HepG2 (cell line): ENCODE measurements around the gene DLX5. TPM values are rescaled to one million over a fixed set of nuclear protein-coding genes. Genes with fewer than 3 reads are reported as not detected.

Experiments
- ARID2 ChIP-seq: sonication (generic); formaldehyde crosslinking; IDR thresholded peaks from 2 replicates; pipeline ENCODE4 v1.8.1; 2022; ENCODE audit warnings: mild to moderate bottlenecking, missing genetic modification reagents, borderline replicate concordance
- CBX1 ChIP-seq: IDR thresholded peaks from one replicate; pipeline ENCODE4 v1.6.1; 2016; ENCODE audit warnings: antibody characterized with exemption, low read depth
- EED ChIP-seq: sonication (generic); formaldehyde crosslinking; IDR thresholded peaks from 2 replicates; pipeline ENCODE4 v1.5.0; 2020; ENCODE audit warnings: mild to moderate bottlenecking, missing genetic modification reagents
- GABPA ChIP-seq, 2 experiments: IDR thresholded peaks; 2 replicates each; pipeline ENCODE4 v1.6.1; 2011 to 2016; ENCODE audit warnings: low read depth in 2 of 2, low read length in 1 of 2, missing biosample characterization in 1 of 2, missing genetic modification characterization in 1 of 2
- GATAD1 ChIP-seq: IDR thresholded peaks from 2 replicates; pipeline ENCODE4 v1.6.1; 2016; ENCODE audit warnings: missing genetic modification reagents, missing compliant biosample characterization
- HBP1 ChIP-seq: IDR thresholded peaks from 2 replicates; pipeline ENCODE4 v1.6.1; 2016; ENCODE audit warnings: low read depth, control low read depth
- HDAC1 ChIP-seq: sonication (generic); formaldehyde crosslinking; IDR thresholded peaks from 2 replicates; pipeline ENCODE4 v1.5.1; 2020; ENCODE audit warnings: mild to moderate bottlenecking, missing genetic modification reagents
- HES4 ChIP-seq: sonication (generic); formaldehyde crosslinking; IDR thresholded peaks from 2 replicates; pipeline ENCODE4 v1.9.0; 2021; ENCODE audit warnings: mild to moderate bottlenecking, missing genetic modification reagents, borderline replicate concordance
- HIVEP1 ChIP-seq: sonication (generic); formaldehyde crosslinking; IDR thresholded peaks from 2 replicates; pipeline ENCODE4 v1.4.0; 2020; ENCODE audit warnings: mild to moderate bottlenecking, missing genetic modification reagents
- ISL2 ChIP-seq: sonication (generic); formaldehyde crosslinking; IDR thresholded peaks from 2 replicates; pipeline ENCODE4 v1.5.0; 2020; ENCODE audit warnings: missing genetic modification reagents
- KDM2A ChIP-seq: sonication (generic); formaldehyde crosslinking; IDR thresholded peaks from 2 replicates; pipeline ENCODE4 v1.4.0; 2020; ENCODE audit warnings: low read depth, missing genetic modification reagents, borderline replicate concordance
- MAFF ChIP-seq: IDR thresholded peaks from 2 replicates; pipeline ENCODE4 v1.6.1; 2011; ENCODE audit warnings: low read depth, low read length, improper control_type of control experiment
- NONO ChIP-seq, 2 experiments: fragments of 450-650 bp in 1 of 2; sonication (generic) in 1 of 2; formaldehyde crosslinking in 1 of 2; IDR thresholded peaks in 1 of 2; conservative IDR thresholded peaks in 1 of 2; 2 replicates each; pipeline versions ENCODE4 v1.6.1 to v1.8.0; 2017 to 2022; ENCODE audit warnings: mild to moderate bottlenecking in 1 of 2, missing genetic modification reagents in 1 of 2, moderate library complexity in 1 of 2
- TFDP1 ChIP-seq: IDR thresholded peaks from 2 replicates; pipeline ENCODE4 v1.6.1; 2016; ENCODE audit warnings: missing compliant biosample characterization, missing genetic modification reagents, borderline replicate concordance
- TP53 ChIP-seq: sonication (generic); formaldehyde crosslinking; conservative IDR thresholded peaks from 2 replicates; pipeline ENCODE4 v1.4.0; 2020; ENCODE audit warnings: missing genetic modification reagents
- TSC22D2 ChIP-seq: sonication (generic); formaldehyde crosslinking; IDR thresholded peaks from 2 replicates; pipeline ENCODE4 v1.5.1; 2020; ENCODE audit warnings: missing genetic modification reagents, mild to moderate bottlenecking, borderline replicate concordance
- ZBTB43 ChIP-seq: sonication (generic); formaldehyde crosslinking; conservative IDR thresholded peaks from 2 replicates; pipeline ENCODE4 v1.4.0; 2020; ENCODE audit warnings: missing genetic modification reagents
- ZNF143 ChIP-seq: sonication (generic); formaldehyde crosslinking; IDR thresholded peaks from 2 replicates; pipeline ENCODE4 v1.4.0; 2020; ENCODE audit warnings: missing genetic modification reagents
- ZNF367 ChIP-seq: sonication (generic); formaldehyde crosslinking; IDR thresholded peaks from 2 replicates; pipeline ENCODE4 v1.4.0; 2020; ENCODE audit warnings: missing genetic modification reagents, borderline replicate concordance
- ZNF512B ChIP-seq: sonication (generic); formaldehyde crosslinking; IDR thresholded peaks from 2 replicates; pipeline ENCODE4 v1.5.1; 2020; ENCODE audit warnings: missing genetic modification reagents, mild to moderate bottlenecking, borderline replicate concordance
- ZNF782 ChIP-seq: sonication (generic); formaldehyde crosslinking; IDR thresholded peaks from 2 replicates; pipeline ENCODE4 v1.4.0; 2020; ENCODE audit warnings: missing genetic modification reagents, mild to moderate bottlenecking, borderline replicate concordance
- polyA plus RNA-seq, 8 experiments: library from polyadenylated mRNA; depleted of rRNA in 3 of 8; stranded (reverse) in 7 of 8; unstranded in 1 of 8; fragments of >200 nt; fragmentation: Illumina TruSeq in 4 of 8; extraction: Trizol in 4 of 8; gene quantifications; 2 replicates each; pipeline versions ENCODE4 v1.2.1 to v1.2.3, GENCODE V29; 2011 to 2016; ENCODE audit warnings: low read depth in 4 of 8, missing spikeins in 1 of 8, mixed read lengths in 1 of 8; ENCODE audit not compliant: insufficient read depth in 1 of 8
- total RNA-seq, 5 experiments: library from RNA; depleted of rRNA; stranded (reverse); fragments of >200 nt; fragmentation: Illumina TruSeq; extraction: Trizol; gene quantifications; 2 replicates each; pipeline ENCODE4 v1.2.3, GENCODE V29; 2016; ENCODE audit warnings: low read depth in 1 of 5

Gene DLX5
- total and polyA plus RNA-seq, 2 of the 13 experiments (the other 11 are each of a cell fraction or from before 2014, with no cell fraction given) = not detected

GRCh38 chr7:97016381-97017191 lies 8.0 kb downstream of the DLX5 start (continued):
- TF ChIP-seq ZNF782 (CRISPR knock-in tag) = peak; percentile 35; the same call in 1 of the 2 replicates
- 0 out of 2 replicates have a peak, but pooled peaks have one; percentile 58 for TF ChIP-seq TP53 (CRISPR knock-in tag)
- TF ChIP-seq MAFF = no peak
- peak; percentile 96; the same call in 1 of the 2 replicates for TF ChIP-seq ZNF512B (CRISPR knock-in tag)
- no peak for TF ChIP-seq CBX1
- TF ChIP-seq ZBTB43 (CRISPR knock-in tag) = 0 out of 2 replicates have a peak, but pooled peaks have one; percentile 45
- 0 out of 2 replicates have a peak, but pooled peaks have one; percentile 19 for TF ChIP-seq ZNF367 (CRISPR knock-in tag)
- TF ChIP-seq TFDP1 (CRISPR knock-in tag) = peak; percentile 21; the same call in 1 of the 2 replicates
- 0 out of 2 replicates have a peak, but pooled peaks have one; percentile 34 for TF ChIP-seq HBP1 (CRISPR knock-in tag)
- TF ChIP-seq ZNF143 (CRISPR knock-in tag) = peak; percentile 81
- TF ChIP-seq ARID2 (CRISPR knock-in tag) = peak; percentile 94
- TF ChIP-seq HIVEP1 (CRISPR knock-in tag) = peak; percentile 19
- TF ChIP-seq TSC22D2 (CRISPR knock-in tag) = peak; percentile 31; the same call in 1 of the 2 replicates
- TF ChIP-seq KDM2A (CRISPR knock-in tag) = peak; percentile 81
- TF ChIP-seq ISL2 (CRISPR knock-in tag) = no peak; the same call in 1 of the 2 replicates
- 0 out of 2 replicates have a peak, but pooled peaks have one; percentile 12 for TF ChIP-seq HES4 (CRISPR knock-in tag)
- 0 out of 2 replicates have a peak, but pooled peaks have one; percentile 7 for TF ChIP-seq GABPA (IDR thresholded peaks at IDR 0.05; ENCODE audit: low read depth, low read length)
- no peak for TF ChIP-seq GABPA (CRISPR knock-in tag; IDR thresholded peaks at IDR 0.05; ENCODE audit: low read depth)
- no peak; the same call in 1 of the 2 replicates for TF ChIP-seq GATAD1
- no peak for TF ChIP-seq NONO (IDR thresholded peaks at IDR 0.05)
- peak; percentile 36; the same call in 1 of the 2 replicates for TF ChIP-seq NONO (CRISPR knock-in tag; conservative IDR thresholded peaks at IDR 0.05)
- no peak for TF ChIP-seq EED
- peak; percentile 35; the same call in 1 of the 2 replicates for TF ChIP-seq HDAC1 (CRISPR knock-in tag)
